AG04450 (cell line): ENCODE results near the gene HCN4. TPM values are rescaled to one million over a fixed set of nuclear protein-coding genes. Genes with fewer than 3 reads are reported as not detected.

Source experiments
- CTCF ChIA-PET: fragments of 300-600, 350-600 bp; formaldehyde crosslinking; extraction: SDS; loops from one replicate; lab custom pipeline; 2022; ENCODE audit warnings: antibody characterized with exemption, inconsistent platforms; lab: Charles Lee
- POLR2A ChIA-PET: fragments of 350-600 bp; formaldehyde crosslinking; extraction: SDS; loops from one replicate; lab custom pipeline; 2021; ENCODE audit warnings: antibody characterized with exemption, inconsistent platforms; lab: Yijun Ruan, JAX
- DNase-seq: peaks from one replicate; pipeline ENCODE4 v3.0.0-alpha.2; 2011; ENCODE audit warnings: low read depth, low spot score
- H3K27ac ChIP-seq: one replicate; pipeline ENCODE4 v1.5.1; 2012; ENCODE audit warnings: low read depth, low read length, control low read depth
- H3K27me3 ChIP-seq: one replicate; pipeline ENCODE4 v1.6.0; 2012; ENCODE audit warnings: low read length; ENCODE audit not compliant: control insufficient read depth, insufficient read depth
- H3K4me3 ChIP-seq: 2 replicates; pipeline ENCODE4 v1.5.1; 2011; ENCODE audit warnings: mild to moderate bottlenecking, low read depth, low read length, control low read depth
- H3K9me3 ChIP-seq: 2 replicates; pipeline ENCODE4 v1.5.1; 2012; ENCODE audit warnings: low read length; ENCODE audit not compliant: control insufficient read depth, insufficient read depth
- CTCF ChIP-seq: IDR thresholded peaks from 2 replicates; pipeline ENCODE4 v1.5.1; 2011; ENCODE audit warnings: low read depth, low read length, control low read depth, inconsistent platforms
- polyA plus RNA-seq: library from polyadenylated mRNA; depleted of rRNA; stranded (reverse); fragments of >200 nt; gene quantifications from 2 replicates; pipeline ENCODE4 v1.2.3, GENCODE V29; 2011

The HCN4 gene
- polyA plus RNA-seq, 1 experiment = not detected

DNA sequence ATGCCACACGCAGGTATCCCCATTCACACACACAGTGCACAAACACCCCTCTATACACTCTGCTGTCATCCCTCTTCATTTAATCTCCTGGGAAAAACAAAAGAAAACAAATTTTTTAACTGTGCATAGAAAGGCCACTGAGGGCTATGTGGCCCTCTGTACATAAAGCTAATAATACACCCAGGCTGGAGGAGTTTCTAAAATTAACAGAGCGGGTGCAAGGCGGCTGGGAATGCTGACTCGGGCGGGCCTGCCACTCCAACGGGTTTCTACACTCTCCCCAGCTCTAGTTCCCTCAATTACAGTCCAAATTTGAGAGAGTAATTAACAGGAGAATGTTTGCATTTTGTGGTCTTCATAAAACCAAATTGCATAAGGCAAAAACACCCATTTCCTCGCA is 23.1 kb downstream of the HCN4 start:
- no peak overlapping the region for H3K4me3 ChIP-seq
- H3K27me3 ChIP-seq = no peaks in the 10 kb centered on the region
- H3K27ac ChIP-seq = no peak overlapping the region
- DNase-seq = no peak
- no peak for TF ChIP-seq CTCF
- ChIA-PET POLR2A (no interaction called here), CTCF (interaction anchor here (1.1 kb wide), 1 partner anchor 105 kb away, joined by 3 read pairs; no protein-coding TSS in a partner anchor)
- no peaks in the 10 kb centered on the region; the same call in 1 of the 2 replicates for H3K9me3 ChIP-seq

- no peaks in the 10 kb centered on the region; the same call in 1 of the 2 replicates for H3K9me3 ChIP-seq
- H3K27ac ChIP-seq = no peak overlapping the region
- POLR2A ChIA-PET = no interaction called here
- no peak for DNase-seq
- no peak overlapping the region for H3K4me3 ChIP-seq
- no peaks in the 10 kb centered on the region for H3K27me3 ChIP-seq
- TF ChIP-seq CTCF = no peak
- CTCF ChIA-PET = no interaction called here
Measured at GRCh38 chr15:73344056-73344455, 24.7 kb downstream of the HCN4 start.

GRCh38 chr15:73341886-73342600 is 26.7 kb downstream of the HCN4 start:
- TF ChIP-seq CTCF = no peak
- DNase-seq = no peak
- Histone ChIP-seq H3K4me3 (no peak overlapping the region), H3K27me3 (no peaks in the 10 kb centered on the region), H3K27ac (no peak overlapping the region), H3K9me3 (no peaks in the 10 kb centered on the region; the same call in 1 of the 2 replicates)
- ChIA-PET POLR2A (no interaction called here), CTCF (no interaction called here)

- no peak overlapping the region for H3K27ac ChIP-seq
- CTCF ChIA-PET = no interaction called here
- no peaks in the 10 kb centered on the region for H3K27me3 ChIP-seq
- no peak for DNase-seq
- POLR2A ChIA-PET = no interaction called here
- no peak for TF ChIP-seq CTCF
- no peak overlapping the region for H3K4me3 ChIP-seq
- H3K9me3 ChIP-seq = no peaks in the 10 kb centered on the region; the same call in 1 of the 2 replicates
Measured at GRCh38 chr15:73340502-73341192, 28.1 kb downstream of the HCN4 start.
